ENCODE data around the gene KDM6B.

Gene KDM6B

GRCh38 chr17:7842380-7843256, 8.6 kb downstream of the KDM6B start:
- peak; percentile 50 for DNase-seq

GRCh38 chr17:7843257-7843535, 9.2 kb downstream of the KDM6B start:
- no peak for DNase-seq

DNA sequence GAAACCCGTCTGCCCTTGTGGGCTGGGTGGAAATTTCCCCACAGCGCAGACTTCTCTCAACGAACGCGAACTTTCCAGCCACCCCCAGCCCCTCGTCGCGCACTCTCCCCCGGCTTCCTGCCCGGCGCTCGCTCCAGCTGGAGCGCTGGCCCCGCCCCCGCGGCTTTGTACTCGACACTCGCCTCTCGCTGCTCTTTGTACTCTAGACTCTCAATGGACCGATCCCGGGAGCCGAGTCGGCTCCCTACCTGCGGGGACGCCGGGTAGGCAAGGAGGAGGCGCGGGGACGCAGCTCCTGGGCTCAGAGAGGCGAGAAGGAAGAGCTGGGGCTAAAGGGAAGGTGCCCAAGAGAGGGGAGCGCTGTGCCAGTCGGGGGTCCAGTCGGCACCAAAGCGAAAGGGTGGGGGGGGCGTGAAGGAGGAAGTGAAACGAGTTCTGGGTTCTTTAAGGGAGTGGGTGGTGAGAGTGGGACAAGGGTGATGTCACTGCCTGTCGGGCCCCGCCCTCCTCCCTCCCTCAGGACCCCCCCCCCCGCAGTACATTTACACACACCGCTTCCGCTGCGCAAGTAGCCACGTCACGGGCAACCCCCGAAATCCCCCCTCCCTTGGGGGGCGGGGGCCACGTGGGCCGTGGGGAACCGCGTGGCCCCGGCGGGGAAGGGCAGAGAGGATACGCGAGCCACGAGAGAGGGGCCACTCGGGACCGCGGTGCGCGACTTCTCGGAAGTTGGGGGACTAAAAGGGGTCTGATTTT, 9.7 kb downstream of the KDM6B start:
- peak; percentile 77 for DNase-seq

DNA sequence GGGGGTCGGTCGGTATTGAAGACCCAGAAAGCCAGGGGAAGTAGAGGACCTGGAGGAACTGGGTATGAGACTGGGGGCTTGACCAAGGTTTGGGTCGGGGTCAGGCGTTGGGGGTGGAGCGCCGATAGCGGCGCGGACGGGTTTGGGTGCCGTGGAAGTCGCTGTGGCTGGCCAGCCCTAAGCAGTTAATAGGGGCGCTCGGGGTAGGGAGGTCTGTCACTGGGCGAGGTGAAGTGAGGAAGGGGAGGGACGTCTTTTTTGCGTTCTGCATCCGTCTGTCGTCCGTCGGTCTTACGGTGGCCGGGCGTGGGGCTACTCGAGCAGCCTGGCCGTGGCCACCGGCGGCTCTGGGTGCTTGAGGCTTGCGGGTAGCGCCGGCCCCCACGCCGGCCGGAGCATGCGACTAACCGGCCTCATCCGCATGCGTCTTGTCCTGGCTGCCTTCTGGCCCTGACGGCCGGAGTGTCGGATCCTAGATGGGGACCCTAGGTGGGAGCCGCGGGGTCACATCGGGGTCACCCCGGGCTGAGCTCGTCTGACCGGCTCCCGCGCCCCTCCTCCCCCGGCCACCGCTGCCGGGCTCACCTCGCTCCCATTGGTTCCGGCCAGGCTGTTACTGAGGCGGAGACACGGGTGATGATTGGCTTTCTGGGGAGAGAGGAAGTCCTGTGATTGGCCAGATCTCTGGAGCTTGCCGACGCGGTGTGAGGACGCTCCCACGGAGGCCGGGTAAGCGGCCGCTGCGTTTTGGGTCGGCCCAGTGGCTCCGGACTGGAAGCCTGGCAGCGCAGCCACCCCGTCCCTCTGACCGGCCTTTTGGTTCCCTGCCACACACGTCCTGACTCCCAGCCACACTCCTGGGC, 10.5 kb downstream of the KDM6B start:
- peak; percentile 79 for DNase-seq

- DNase-seq, result no peak
Observed at GRCh38 chr17:7845359-7846062, 11.5 kb downstream of the KDM6B start.

DNA sequence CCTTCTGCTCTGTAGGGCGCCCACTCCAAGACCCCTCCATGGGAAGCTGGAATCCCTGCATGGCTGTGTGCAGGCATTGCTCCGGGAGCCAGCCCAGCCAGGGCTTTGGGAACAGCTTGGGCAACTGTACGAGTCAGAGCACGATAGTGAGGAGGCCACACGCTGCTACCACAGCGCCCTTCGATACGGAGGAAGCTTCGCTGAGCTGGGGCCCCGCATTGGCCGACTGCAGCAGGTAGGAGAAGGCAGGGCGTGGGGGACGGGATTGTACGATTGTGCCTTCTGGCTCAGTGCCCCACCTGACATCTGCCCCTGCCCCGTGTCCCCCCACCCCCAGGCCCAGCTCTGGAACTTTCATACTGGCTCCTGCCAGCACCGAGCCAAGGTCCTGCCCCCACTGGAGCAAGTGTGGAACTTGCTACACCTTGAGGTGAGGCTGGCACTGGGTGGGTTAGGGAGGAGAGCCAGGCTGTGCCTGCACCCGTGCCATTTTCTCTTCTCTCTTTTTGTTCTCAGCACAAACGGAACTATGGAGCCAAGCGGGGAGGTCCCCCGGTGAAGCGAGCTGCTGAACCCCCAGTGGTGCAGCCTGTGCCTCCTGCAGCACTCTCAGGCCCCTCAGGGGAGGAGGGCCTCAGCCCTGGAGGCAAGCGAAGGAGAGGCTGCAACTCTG, 12.2 kb downstream of the KDM6B start:
- DNase-seq, result no peak

GRCh38 chr17:7846765-7847661, 13.0 kb downstream of the KDM6B start:
- no peak for DNase-seq

- DNase-seq, result no peak
Observed at GRCh38 chr17:7848131-7848579, 14.1 kb downstream of the KDM6B start.

- DNase-seq, result no peak
Observed at GRCh38 chr17:7848739-7849129, 14.7 kb downstream of the KDM6B start.

- DNase-seq, result no peak
Observed at GRCh38 chr17:7849130-7849750, 15.2 kb downstream of the KDM6B start.

GRCh38 chr17:7849751-7850504, 15.9 kb downstream of the KDM6B start:
- no peak for DNase-seq

- no peak for DNase-seq
Observed at GRCh38 chr17:7850701-7851437, 16.9 kb downstream of the KDM6B start.

DNA sequence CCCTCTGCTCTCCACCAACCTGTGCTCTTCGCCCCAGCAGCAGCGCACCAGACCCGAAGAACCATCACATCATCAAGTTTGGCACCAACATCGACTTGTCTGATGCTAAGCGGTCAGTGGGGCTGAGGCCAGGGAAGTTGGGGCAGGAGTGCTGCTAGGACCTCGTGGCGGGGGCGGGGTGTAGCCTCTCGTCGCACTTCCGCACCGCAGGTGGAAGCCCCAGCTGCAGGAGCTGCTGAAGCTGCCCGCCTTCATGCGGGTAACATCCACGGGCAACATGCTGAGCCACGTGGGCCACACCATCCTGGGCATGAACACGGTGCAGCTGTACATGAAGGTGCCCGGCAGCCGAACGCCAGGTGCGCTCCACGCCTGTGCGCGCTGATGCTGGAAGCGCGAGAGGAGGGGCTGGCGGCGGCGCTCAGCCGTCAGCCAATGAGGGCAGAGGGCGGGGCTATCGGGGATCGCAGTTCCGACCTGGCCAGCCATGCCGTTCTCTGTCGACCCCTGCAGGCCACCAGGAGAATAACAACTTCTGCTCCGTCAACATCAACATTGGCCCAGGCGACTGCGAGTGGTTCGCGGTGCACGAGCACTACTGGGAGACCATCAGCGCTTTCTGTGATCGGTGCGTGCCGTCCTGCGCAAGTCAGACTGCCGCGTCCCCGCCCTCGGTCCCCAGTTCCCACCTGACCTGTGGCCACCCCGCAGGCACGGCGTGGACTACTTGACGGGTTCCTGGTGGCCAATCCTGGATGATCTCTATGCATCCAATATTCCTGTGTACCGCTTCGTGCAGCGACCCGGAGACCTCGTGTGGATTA, 17.6 kb downstream of the KDM6B start:
- no peak for DNase-seq

- no peak for DNase-seq
Observed at GRCh38 chr17:7852262-7852670, 18.2 kb downstream of the KDM6B start.

GRCh38 chr17:7852919-7853690, 19.1 kb downstream of the KDM6B start:
- no peak for DNase-seq

DNA sequence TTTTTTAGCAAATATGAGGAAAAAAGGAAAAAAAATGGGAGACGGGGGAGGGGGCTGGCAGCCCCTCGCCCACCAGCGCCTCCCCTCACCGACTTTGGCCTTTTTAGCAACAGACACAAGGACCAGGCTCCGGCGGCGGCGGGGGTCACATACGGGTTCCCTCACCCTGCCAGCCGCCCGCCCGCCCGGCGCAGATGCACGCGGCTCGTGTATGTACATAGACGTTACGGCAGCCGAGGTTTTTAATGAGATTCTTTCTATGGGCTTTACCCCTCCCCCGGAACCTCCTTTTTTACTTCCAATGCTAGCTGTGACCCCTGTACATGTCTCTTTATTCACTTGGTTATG, 19.6 kb downstream of the KDM6B start:
- DNase-seq, result no peak

DNA sequence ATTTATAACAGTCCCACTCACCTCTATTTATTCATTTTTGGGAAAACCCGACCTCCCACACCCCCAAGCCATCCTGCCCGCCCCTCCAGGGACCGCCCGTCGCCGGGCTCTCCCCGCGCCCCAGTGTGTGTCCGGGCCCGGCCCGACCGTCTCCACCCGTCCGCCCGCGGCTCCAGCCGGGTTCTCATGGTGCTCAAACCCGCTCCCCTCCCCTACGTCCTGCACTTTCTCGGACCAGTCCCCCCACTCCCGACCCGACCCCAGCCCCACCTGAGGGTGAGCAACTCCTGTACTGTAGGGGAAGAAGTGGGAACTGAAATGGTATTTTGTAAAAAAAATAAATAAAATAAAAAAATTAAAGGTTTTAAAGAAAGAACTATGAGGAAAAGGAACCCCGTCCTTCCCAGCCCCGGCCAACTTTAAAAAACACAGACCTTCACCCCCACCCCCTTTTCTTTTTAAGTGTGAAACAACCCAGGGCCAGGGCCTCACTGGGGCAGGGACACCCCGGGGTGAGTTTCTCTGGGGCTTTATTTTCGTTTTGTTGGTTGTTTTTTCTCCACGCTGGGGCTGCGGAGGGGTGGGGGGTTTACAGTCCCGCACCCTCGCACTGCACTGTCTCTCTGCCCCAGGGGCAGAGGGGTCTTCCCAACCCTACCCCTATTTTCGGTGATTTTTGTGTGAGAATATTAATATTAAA, 20.2 kb downstream of the KDM6B start:
- DNase-seq, result no peak

Measured in DMS79 (cell line).